GM21717 (cell line): ENCODE measurements around the gene ZNF592.

Experiments
- ATAC-seq: cut with Tn5 transposase; IDR thresholded peaks from one replicate; pipeline ENCODE4 v1.9.1; 2021; ENCODE audit warnings: mild to moderate bottlenecking, moderate library complexity; ENCODE audit not compliant: unreplicated experiment

The ZNF592 gene

DNA sequence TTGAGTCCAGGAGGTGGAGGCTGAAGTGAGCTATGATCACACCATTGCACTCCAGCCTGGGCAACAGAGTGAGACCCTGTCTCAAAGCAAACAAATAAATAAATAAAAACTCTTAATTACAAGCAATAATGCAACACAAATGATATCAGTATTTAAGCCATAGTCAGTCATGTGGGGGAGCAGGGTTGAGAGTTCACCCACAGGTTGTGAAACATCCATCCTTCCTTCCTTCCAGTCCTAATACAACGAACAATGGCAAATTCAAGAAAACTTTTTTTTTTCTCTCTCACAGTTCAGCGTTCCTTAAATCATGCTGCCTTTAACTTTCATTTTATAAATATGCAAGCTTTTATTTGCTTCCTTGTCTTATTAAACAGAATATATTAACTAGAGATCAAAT, 24.1 kb downstream of the ZNF592 start:
- ATAC-seq = no peak

DNA sequence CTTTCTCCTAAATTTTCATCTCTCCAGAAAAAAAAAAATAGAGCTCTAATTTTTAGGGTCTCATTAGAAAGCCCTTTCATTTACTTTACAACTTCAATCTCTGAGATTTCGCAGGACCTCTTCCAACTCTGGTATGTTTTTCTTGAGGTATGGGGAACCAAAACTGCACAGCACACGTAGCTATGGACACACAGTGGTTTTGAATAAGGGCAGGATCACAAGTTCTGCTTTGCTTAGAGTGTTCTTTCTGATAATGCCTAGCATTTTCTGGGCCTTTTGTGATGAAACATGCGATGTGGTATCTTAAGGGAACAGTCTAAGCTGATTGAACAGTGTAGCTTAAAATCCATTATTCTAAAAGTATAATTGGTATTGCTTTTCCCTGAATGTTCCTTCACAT, 25.3 kb downstream of the ZNF592 start:
- ATAC-seq = no peak

DNA sequence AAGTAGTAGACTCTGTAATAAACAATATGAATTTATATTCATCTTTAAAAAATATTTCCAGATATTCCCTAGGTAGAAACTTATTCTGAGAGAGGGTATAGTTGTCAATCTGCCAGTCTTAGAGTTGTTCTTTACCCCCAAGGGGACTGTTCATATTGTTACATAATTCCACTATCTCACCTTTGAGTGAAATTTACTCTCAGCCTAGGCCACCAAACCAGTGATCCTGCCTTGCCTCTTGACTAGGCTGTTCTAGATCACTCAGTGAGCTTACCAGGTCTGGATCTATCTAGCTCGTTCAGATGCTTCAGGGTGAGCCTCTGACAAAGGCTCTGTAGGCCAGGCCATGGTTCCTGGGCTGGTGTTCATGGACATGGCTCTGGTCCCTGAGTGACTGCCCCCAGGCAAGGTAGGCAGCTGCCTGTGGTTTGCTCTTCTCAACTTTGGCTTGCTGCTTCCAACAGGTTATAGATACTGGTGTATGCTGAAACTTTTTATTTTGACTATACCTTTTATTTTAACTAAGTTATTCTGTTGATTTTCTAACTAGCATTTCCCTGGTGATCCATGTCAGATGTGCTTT, 27.6 kb downstream of the ZNF592 start:
- ATAC-seq = no peak

DNA sequence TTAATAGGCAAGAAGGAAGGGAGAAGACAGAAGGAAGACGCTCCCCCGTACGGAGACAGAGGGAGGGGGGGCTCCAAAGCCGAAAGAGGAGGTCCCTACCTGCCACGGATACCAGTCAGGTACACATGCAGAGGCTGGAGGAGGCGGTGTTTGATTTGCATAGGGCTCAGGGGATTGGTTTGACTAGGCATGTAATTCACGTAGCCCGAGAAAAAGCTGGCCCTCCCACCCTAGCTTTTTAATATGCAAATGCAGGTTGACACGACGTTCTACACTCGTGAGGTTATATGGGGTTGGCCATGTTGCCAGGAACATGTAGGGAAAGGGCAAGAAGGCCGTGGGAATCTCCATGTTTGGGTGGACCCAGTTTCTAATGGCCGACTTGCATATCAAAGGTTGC, 29.8 kb downstream of the ZNF592 start:
- ATAC-seq = no peak

DNA sequence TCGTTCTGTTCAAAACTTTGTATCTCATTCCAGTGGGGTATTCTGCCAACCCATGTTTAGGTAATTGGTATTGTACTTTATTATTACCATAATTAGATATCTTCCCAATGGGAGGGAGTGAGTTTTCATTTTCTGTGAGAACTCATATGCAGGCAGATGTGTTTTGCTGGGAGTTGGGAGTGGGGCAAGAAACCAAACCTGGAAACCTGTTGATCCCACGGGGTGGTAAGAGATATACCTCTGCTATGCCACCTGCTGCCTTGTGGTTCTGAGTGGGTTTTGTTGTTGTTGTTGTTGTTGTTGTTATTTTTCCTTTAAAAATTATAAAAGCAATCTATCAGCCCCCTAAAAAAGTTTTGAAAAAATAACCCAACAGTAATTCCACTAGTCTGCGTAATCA, 32.1 kb downstream of the ZNF592 start:
- ATAC-seq = no peak

GRCh38 chr15:84781495-84781894, 33.1 kb downstream of the ZNF592 start:
- ATAC-seq = no peak

DNA sequence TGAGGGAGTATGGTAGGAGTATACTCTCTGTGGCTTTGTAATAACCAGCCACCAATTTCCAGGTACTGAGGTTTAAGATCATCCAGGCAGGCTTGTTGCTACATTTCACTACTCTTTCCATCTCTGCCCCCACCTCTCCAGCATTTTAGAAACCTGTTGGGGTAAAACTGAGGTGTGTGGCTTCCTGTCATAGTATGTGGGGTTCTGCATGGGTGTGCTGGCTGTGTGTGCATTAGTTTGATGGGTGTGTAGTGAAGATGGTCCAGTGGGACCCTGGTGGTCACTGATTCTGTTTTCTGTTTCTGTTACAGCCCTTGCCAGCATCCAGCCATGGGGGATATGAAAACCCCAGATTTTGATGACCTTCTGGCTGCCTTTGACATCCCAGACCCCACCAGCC, 34.0 kb downstream of the ZNF592 start:
- ATAC-seq = no peak

DNA sequence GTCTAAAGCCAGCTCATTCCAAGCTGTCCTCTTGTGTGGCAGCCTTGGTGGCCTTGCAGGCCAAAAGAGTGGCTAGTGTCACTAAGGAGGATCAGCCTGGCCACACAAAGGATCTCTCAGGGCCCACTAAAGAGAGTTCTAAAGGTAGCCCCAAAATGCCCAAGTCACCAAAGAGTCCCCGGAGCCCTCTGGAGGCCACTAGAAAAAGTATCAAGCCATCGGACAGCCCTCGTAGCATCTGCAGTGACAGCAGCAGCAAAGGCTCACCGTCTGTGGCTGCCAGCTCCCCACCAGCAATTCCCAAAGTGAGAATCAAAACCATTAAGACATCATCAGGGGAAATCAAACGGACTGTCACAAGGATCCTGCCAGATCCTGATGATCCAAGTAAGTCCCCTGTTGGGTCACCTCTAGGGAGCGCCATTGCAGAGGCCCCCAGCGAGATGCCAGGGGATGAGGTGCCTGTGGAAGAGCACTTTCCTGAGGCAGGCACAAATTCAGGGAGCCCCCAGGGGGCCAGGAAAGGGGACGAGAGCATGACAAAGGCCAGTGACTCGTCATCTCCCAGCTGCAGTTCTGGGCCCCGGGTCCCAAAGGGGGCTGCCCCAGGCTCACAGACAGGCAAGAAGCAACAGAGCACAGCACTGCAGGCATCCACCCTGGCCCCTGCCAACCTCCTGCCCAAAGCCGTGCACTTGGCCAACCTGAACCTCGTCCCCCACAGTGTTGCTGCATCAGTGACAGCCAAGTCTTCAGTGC, 35.3 kb downstream of the ZNF592 start:
- no peak for ATAC-seq

GRCh38 chr15:84784262-84784661, 35.9 kb downstream of the ZNF592 start:
- no peak for ATAC-seq

DNA sequence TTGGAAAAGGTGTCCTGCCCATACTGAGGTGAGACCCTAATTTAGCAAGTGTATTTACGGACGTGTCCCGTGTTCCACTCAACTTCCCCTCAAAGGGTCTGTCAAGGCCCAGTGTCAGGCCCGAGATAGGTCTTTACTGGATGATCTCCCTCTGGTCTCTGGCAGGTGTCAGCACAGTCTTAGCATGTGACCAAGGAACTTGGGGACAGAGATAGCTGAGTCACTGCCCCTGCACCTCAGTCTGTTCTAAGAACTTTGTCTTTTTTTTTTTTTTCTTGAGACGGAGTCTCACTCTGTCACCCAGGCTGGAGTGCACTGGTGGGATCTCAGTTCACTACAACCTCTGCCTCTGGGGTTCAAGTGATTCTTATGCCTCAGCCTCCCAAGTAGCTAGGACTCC, 36.7 kb downstream of the ZNF592 start:
- no peak for ATAC-seq

DNA sequence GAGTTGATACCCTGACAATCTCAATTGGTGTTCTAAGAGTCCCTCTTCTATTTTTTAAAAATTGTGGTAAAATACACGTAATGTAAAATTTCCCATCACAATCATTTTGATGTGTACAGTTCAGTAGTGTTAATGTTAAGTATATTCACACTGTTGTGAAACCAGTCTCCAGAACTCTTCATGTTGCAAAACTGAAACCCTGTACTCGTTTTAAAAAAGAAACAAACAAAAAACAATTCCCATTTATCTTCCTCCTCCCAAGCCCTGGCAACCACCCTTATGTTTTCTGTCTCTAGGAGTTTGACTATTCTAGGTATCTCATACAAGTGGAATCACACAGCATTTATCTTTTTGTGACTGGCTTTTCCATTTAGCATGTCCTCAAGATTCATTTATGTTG, 40.1 kb downstream of the ZNF592 start:
- no peak for ATAC-seq

- ATAC-seq = no peak
Observed at GRCh38 chr15:84789762-84790161, 41.4 kb downstream of the ZNF592 start.

DNA sequence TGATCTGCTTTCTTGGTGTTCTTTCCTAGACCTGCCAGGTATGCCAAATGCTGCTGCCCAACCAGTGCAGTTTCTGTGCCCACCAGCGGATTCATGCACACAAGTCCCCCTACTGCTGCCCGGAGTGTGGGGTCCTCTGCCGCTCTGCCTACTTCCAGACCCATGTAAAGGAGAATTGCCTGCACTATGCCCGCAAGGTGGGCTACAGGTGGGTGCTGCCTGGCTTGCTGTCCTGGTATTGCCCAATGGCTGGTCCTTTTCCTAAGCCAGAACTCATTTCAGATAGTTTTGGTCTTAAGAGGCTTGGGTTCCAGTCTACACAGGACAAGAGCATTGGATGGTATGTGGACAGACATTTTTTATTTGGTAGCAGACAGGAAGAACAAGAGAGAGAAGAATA, 42.3 kb downstream of the ZNF592 start:
- ATAC-seq = no peak

DNA sequence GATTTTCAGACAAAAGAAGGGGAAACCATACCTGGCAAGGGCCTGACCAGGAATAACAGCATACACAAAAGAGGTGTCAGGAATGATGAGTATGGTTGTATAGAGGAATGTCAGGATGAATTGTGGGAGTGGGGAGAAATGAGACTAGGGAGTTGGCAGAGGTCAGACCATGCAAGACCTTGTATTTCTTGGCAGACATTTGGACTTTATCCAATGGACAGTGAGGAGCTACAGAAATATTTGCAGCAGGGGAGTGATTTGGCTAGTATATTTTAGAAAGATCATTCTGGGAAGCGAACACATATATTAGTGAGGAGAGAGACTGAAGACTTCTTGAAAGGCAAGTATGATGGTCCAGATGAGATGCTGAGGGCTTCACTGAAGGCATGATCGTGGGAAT, 43.4 kb downstream of the ZNF592 start:
- no peak for ATAC-seq

DNA sequence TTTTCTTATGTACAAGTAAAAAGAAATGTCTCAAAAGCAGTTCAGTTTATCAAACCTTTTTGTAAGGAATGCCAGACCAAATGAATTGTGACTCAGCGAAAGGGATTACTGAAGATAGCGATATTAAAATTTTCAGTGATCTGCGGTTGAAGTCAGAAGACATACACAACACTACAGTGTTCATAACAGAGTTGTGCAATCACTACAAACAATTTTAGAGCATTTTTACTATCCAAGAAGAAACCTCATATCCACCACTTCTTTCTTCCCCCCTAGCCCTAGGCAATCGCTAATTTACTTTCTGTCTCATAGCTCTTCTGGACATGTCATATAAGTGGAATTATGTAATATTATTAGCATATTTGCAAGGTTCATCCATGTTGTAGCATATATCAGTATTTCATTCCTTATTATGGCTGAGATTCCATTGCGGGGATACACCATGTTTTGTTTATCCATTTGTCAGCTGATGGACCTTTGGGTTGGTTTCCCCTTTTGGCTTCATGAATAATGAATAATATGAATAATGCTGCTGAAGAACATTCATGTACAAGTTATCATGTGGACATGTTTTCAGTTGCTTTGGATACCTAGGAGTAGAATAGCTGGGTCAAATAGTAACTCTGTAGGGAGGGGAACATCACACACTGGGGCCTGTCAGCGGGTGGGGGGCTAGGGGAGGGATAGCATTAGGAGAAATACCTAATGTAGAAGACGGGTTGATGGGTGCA, 45.2 kb downstream of the ZNF592 start:
- ATAC-seq = no peak

DNA sequence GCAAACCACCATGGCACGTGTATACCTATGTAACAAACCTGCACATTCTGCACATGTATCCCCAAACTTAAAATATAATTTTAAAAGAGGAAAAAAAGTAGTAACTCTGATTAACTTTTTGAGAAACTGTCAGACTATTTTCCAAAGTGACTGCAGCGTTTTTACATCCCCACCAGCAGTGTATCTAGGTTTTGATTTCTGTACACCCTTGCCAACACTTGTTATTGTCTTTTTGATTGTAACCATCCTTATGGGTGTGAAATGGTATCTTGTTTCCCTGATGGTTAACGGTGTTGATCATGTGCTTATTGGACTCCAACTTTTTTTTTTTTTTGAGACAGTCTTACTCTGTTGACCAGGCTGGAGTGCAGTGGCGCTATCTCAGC, 45.8 kb downstream of the ZNF592 start:
- ATAC-seq = no peak

DNA sequence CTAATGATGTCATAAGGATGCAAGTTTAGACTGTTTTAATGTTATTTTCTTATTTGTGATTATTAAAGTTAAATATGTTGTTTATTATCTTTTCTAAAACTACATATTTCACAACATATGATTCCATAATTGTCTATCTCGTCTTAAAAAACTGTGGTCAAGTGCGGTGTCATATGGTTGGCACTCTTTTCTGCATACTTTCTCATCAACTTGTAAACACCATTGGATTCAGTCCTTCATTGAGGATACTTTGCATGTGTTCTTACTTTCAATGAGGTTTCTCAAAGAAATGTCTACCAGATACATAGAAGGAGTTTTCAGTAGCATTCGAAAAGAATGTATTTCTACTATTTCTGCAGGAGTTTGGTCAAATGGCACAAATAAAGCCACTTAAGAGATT, 46.8 kb downstream of the ZNF592 start:
- no peak for ATAC-seq

- no peak for ATAC-seq
Observed at GRCh38 chr15:84797212-84797611, 48.8 kb downstream of the ZNF592 start.

DNA sequence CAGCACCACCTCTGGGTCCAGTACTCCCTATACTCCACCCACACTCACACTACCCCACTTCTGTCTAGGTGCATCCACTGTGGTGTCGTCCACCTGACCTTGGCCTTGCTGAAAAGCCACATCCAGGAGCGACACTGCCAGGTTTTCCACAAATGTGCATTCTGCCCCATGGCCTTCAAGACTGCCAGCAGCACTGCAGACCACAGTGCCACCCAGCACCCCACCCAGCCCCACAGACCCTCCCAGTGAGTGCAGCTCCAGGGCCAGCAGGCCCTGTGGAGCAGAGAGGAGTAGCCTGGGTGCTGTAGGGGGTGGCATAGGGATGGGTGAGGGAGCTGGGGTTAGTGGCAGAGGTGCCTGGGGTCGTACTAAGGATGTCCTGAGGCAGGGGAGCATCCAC, 49.4 kb downstream of the ZNF592 start:
- ATAC-seq = no peak

- no peak for ATAC-seq
Observed at GRCh38 chr15:84798436-84798946, 50.1 kb downstream of the ZNF592 start.

GRCh38 chr15:84799511-84800187, 51.3 kb downstream of the ZNF592 start:
- ATAC-seq = no peak
